ENCODE results near the gene TAF11L14. TPM values are rescaled to one million over a fixed set of nuclear protein-coding genes. Genes with fewer than 3 reads are reported as not detected.
"Not testable (repeated sequence)": the region's sequence is repeated elsewhere in the genome, so short reads cannot be mapped to it uniquely, and the experiment has no call there.

Gene TAF11L14
- total RNA-seq, result not detected

DNA sequence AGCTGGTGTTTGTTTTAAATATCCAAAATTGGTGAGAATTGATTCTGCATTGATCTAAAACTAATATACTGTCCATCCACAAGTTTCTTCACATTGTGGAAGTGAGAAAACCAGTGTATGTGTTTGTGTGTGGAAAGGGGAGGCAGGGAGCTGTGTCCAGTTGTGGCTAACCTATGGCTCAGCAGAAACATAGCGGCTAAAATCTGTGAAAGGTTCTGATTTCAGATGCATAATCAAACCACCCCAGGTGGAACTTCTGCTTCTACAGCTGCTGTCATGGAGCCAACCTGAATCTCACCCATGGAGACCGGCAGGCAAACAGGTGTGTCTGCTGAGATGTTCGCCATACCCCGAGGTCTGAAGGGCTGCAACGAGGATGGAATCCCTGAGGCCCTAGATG is at the start of gene TAF11L14:
Gene TAF11L14 (plus strand): TSS at position 301 of the 400 bp plus-strand sequence.
- no peaks in the 10 kb centered on the region for H3K36me3 ChIP-seq
- no peak within 1 kb of the TSS for H3K27ac ChIP-seq
- intact Hi-C loops (cut with DNase I), result no loop called here
- WGBS, 2 donors, result 91 to 95% methylated on average over 5 of the region's 5 CpGs
- H3K9me3 ChIP-seq, result no peaks in the 10 kb centered on the region
- TF ChIP-seq CTCF (IDR thresholded peaks at IDR 0.05), result no peak
- TF ChIP-seq POLR2A (IDR thresholded peaks at IDR 0.05), result no peak
- H3K27me3 ChIP-seq, result no peaks in the 10 kb centered on the region
- H3K4me3 ChIP-seq (replicated peaks in 1 of 3), result no peak within 1 kb of the TSS
- DNase-seq, result no peak
- H3K4me1 ChIP-seq, result no peaks in the 10 kb centered on the region

DNA sequence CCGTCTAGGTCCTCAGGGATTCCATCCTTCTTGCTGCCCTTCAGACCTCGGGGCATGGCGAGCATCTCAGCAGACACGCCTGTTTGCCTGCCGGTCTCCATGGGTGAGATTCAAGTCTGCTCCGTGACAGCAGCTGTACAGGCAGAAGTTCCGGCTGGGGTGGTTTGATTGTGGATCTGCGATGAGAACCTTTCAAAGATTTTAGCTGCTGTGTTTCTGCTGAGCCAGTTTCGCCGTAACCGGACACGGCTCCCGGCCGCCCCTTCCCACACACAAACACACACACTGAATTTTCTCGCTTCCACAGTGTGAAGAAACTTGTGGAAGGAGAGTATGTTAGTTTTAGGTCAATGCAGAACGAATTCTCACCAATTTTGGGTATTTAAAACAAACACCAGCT is 48.6 kb upstream of the TAF11L14 start, which contains the start of gene TAF11L7:
Gene TAF11L7 (minus strand): TSS at position 101 of the 400 bp plus-strand sequence.
- DNase-seq; H3K27ac ChIP-seq; intact Hi-C loops (cut with DNase I); H3K9me3 ChIP-seq; H3K36me3 ChIP-seq; H3K4me3 ChIP-seq (replicated peaks in 1 of 3); H3K4me1 ChIP-seq; H3K27me3 ChIP-seq: not testable (repeated sequence)
- WGBS, 2 donors, result no CpG with 5 or more reads among the region's 16 CpGs

GRCh38 chr5:17590860-17591259 is 43.4 kb upstream of the TAF11L14 start, which contains the start of gene TAF11L8:
TAF11L8 (minus strand) TSS chr5:17590960.
- H3K27ac ChIP-seq; H3K36me3 ChIP-seq; intact Hi-C loops (cut with DNase I); H3K27me3 ChIP-seq; H3K4me3 ChIP-seq (replicated peaks in 1 of 3); H3K4me1 ChIP-seq; DNase-seq; H3K9me3 ChIP-seq: not testable (repeated sequence)
- WGBS, 2 donors, result no CpG with 5 or more reads among the region's 16 CpGs

DNA sequence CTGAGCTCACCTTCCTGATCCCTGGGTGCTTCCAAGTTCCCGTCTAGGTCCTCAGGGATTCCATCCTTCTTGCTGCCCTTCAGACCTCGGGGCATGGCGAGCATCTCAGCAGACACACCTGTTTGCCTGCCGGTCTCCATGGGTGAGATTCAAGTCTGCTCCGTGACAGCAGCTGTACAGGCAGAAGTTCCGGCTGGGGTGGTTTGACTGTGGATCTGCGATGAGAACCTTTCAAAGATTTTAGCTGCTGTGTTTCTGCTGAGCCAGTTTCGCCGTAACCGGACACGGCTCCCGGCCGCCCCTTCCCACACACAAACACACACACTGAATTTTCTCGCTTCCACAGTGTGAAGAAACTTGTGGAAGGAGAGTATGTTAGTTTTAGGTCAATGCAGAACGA is 40.0 kb upstream of the TAF11L14 start, which contains the start of gene TAF11L9:
Gene TAF11L9 (minus strand): TSS at position 140 of the 400 bp plus-strand sequence.
- H3K9me3 ChIP-seq; H3K27me3 ChIP-seq; intact Hi-C loops (cut with DNase I); DNase-seq; H3K36me3 ChIP-seq; H3K4me3 ChIP-seq (replicated peaks in 1 of 3); H3K27ac ChIP-seq; H3K4me1 ChIP-seq: not testable (repeated sequence)
- WGBS, 2 donors, result 92 to 93% methylated on average over 11 to 12 of the region's 15 CpGs

DNA sequence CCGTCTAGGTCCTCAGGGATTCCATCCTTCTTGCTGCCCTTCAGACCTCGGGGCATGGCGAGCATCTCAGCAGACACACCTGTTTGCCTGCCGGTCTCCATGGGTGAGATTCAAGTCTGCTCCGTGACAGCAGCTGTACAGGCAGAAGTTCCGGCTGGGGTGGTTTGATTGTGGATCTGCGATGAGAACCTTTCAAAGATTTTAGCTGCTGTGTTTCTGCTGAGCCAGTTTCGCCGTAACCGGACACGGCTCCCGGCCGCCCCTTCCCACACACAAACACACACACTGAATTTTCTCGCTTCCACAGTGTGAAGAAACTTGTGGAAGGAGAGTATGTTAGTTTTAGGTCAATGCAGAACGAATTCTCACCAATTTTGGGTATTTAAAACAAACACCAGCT is 36.5 kb upstream of the TAF11L14 start, which contains the start of gene TAF11L10:
Gene TAF11L10 (minus strand): TSS at position 101 of the 400 bp plus-strand sequence.
- H3K27ac ChIP-seq; H3K36me3 ChIP-seq; H3K4me3 ChIP-seq (replicated peaks in 1 of 3); DNase-seq; H3K27me3 ChIP-seq; H3K4me1 ChIP-seq; intact Hi-C loops (cut with DNase I); H3K9me3 ChIP-seq: not testable (repeated sequence)
- WGBS, 2 donors, result 90% methylated on average over 2 of the region's 15 CpGs; no CpG with 5 or more reads in 1 of the 2 donors

DNA sequence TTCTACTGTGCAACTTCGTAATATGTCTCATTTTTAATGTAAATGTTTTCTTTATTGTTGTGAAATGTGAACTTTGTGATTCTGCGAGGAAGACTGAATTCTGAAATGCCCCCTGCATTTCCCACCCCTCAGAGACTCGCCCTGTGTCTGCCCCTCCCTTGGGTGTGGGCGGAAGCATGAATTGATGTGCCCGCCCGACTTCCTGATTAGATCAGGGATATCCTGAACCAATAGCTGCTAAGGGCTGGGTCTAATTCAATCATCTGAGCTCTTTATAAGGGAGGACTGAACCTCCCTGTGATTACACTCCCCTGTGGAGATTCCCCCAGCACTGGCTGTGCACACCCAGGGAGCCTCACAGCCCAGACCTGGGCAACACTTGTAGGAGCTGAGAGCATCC is 30.4 kb upstream of the TAF11L14 start, which contains the start of gene TAF11L11:
Gene TAF11L11 (plus strand): TSS at position 304 of the 400 bp plus-strand sequence.
- intact Hi-C loops (cut with DNase I); H3K4me1 ChIP-seq; DNase-seq; H3K27ac ChIP-seq; H3K9me3 ChIP-seq; H3K36me3 ChIP-seq; H3K4me3 ChIP-seq (replicated peaks in 1 of 3); H3K27me3 ChIP-seq: not testable (repeated sequence)
- WGBS, 2 donors, result 74 to 82% methylated on average over 6 of the region's 6 CpGs

- no peaks in the 10 kb centered on the region for H3K27me3 ChIP-seq
- DNase-seq, result no peak
- no peak for TF ChIP-seq CTCF (IDR thresholded peaks at IDR 0.05)
- no peak for TF ChIP-seq POLR2A (IDR thresholded peaks at IDR 0.05)
- WGBS, 2 donors, result 91 to 97% methylated on average over 14 of the region's 14 CpGs
- no peak overlapping the region for H3K4me3 ChIP-seq (replicated peaks in 1 of 3)
- intact Hi-C loops (cut with DNase I), result no loop called here
- no peaks in the 10 kb centered on the region for H3K36me3 ChIP-seq
- no peak overlapping the region for H3K27ac ChIP-seq
- H3K4me1 ChIP-seq, result no peaks in the 10 kb centered on the region
- no peaks in the 10 kb centered on the region for H3K9me3 ChIP-seq
Observed at GRCh38 chr5:17604951-17605350, 29.3 kb upstream of the TAF11L14 start.

DNA sequence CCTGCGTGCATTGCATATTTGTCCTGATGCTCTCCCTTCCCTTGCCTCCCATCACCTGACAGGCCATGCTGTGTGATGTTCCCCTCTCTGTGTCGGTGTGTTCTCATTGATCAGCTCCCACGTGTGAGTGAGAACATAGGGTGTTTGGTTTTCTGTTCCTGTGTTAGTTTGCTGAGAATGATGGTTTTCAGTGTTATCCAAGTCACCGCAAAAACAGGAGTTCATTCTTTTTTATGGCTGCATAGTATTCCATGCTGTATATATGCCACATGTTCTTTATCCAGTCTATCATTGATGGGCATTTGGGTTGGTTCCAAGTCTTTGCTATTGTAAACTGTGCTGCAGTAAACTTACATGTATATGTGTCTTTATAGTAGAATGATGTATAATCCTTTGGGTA is 26.8 kb upstream of the TAF11L14 start:
- H3K4me1 ChIP-seq; H3K27ac ChIP-seq; intact Hi-C loops (cut with DNase I); H3K4me3 ChIP-seq (replicated peaks in 1 of 3); DNase-seq; H3K9me3 ChIP-seq; H3K36me3 ChIP-seq; H3K27me3 ChIP-seq: not testable (repeated sequence)
- WGBS, 2 donors, result 79 to 85% methylated on average over 4 of the region's 4 CpGs

DNA sequence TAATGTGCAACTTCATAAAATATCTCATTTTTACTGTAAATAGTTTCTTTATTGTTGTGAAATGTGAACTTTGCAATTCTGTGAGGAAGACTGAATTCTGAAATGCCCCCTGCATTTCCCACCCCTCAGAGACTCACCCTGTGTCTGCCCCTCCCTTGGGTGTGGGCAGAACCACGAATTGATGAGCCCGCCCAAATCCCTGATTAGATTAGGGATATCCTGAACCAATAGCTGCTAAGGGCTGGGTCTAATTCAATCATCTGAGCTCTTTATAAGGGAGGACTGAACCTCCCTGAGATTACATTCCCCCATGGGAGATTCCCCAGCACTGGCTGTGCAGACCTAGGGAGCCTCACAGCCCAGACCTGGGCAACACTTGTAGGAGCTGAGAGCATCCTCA is 24.2 kb upstream of the TAF11L14 start, which contains the start of gene TAF11L12:
Gene TAF11L12 (plus strand): TSS at position 301 of the 400 bp plus-strand sequence.
- H3K9me3 ChIP-seq; DNase-seq; H3K27ac ChIP-seq; H3K36me3 ChIP-seq; H3K4me3 ChIP-seq (replicated peaks in 1 of 3); H3K27me3 ChIP-seq; H3K4me1 ChIP-seq; intact Hi-C loops (cut with DNase I): not testable (repeated sequence)
- 68 to 87% methylated on average over 2 of the region's 2 CpGs for WGBS, 2 donors
